Left renal pelvis (tissue), 4 donors: ENCODE data around the gene PPP2R5D. TPM values are rescaled to one million over a fixed set of nuclear protein-coding genes. Genes with fewer than 3 reads are reported as not detected.
"Not testable (repeated sequence)": the region's sequence is repeated elsewhere in the genome, so short reads cannot be mapped to it uniquely, and the experiment has no call there.

Experiments
- DNase-seq, 4 donors: peaks; one replicate each; pipeline ENCODE4 v3.0.0-alpha.2; 2013; ENCODE audit warnings: low read depth in 4 of 4, low spot score in 3 of 4
- polyA plus RNA-seq, 4 donors: library from polyadenylated mRNA; unstranded; fragments of 120-200 nt; gene quantifications; one replicate each; pipeline ENCODE4 v1.2.1, GENCODE V29; 2013; ENCODE audit not compliant: insufficient read length in 4 of 4

PPP2R5D gene
- polyA plus RNA-seq, 4 donors: 60.3 to 72.1 (median 66.5) TPM

GRCh38 chr6:42988486-42989020 is 4.2 kb downstream of the PPP2R5D start:
- no peak for DNase-seq

- no peak for DNase-seq
Observed at GRCh38 chr6:42989923-42990322, 5.6 kb downstream of the PPP2R5D start.

GRCh38 chr6:42993445-42993844 is 9.1 kb downstream of the PPP2R5D start:
- no peak for DNase-seq

- DNase-seq: no peak
Observed at GRCh38 chr6:42996513-42996912, 12.1 kb downstream of the PPP2R5D start.

- DNase-seq: not testable (repeated sequence)
Observed at GRCh38 chr6:42998205-42998604, 13.8 kb downstream of the PPP2R5D start.

GRCh38 chr6:43001843-43002242 is 17.5 kb downstream of the PPP2R5D start:
- no peak for DNase-seq

GRCh38 chr6:43005844-43006243 is 21.5 kb downstream of the PPP2R5D start:
- DNase-seq: no peak

- no peak for DNase-seq
Observed at GRCh38 chr6:43006251-43006650, 21.9 kb downstream of the PPP2R5D start.

- no peak for DNase-seq
Observed at GRCh38 chr6:43007126-43007525, 22.8 kb downstream of the PPP2R5D start.

GRCh38 chr6:43009124-43009523 is 24.8 kb downstream of the PPP2R5D start:
- DNase-seq: no peak

GRCh38 chr6:43011207-43011606 is 26.8 kb downstream of the PPP2R5D start:
- DNase-seq: no peak

GRCh38 chr6:43012364-43012763 is 28.0 kb downstream of the PPP2R5D start:
- no peak for DNase-seq

- DNase-seq: no peak
Observed at GRCh38 chr6:43013097-43013842, 28.9 kb downstream of the PPP2R5D start.

GRCh38 chr6:43013843-43014433 is 29.6 kb downstream of the PPP2R5D start, which contains the start of the genes KLHDC3 and MEA1:
KLHDC3 (plus strand) TSS chr6:43014249; CDS start chr6:43017193, 2,944 bp downstream.
MEA1 (minus strand) TSS chr6:43013946; CDS start chr6:43013813, 133 bp downstream.
- peak; percentile 99 to 100 (median 100) for DNase-seq

GRCh38 chr6:43014434-43014909 is 30.1 kb downstream of the PPP2R5D start:
- no peak for DNase-seq

GRCh38 chr6:43016176-43016942 is 32.0 kb downstream of the PPP2R5D start:
- no peak for DNase-seq

GRCh38 chr6:43016943-43017334 is 32.6 kb downstream of the PPP2R5D start:
- DNase-seq: no peak

GRCh38 chr6:43019152-43019551 is 34.8 kb downstream of the PPP2R5D start:
- no peak for DNase-seq

GRCh38 chr6:43020052-43020705 is 35.8 kb downstream of the PPP2R5D start:
- DNase-seq: no peak

- DNase-seq: peak in 1 of 4 donors; percentile 21
Observed at GRCh38 chr6:43020847-43021246, 36.5 kb downstream of the PPP2R5D start.
